ENCODE data around the gene ZMYND8.

Gene ZMYND8

GRCh38 chr20:47173596-47174216 lies 182.8 kb downstream of the ZMYND8 start:
- DNase-seq (ENCODE audit: low read depth): no peak

DNA sequence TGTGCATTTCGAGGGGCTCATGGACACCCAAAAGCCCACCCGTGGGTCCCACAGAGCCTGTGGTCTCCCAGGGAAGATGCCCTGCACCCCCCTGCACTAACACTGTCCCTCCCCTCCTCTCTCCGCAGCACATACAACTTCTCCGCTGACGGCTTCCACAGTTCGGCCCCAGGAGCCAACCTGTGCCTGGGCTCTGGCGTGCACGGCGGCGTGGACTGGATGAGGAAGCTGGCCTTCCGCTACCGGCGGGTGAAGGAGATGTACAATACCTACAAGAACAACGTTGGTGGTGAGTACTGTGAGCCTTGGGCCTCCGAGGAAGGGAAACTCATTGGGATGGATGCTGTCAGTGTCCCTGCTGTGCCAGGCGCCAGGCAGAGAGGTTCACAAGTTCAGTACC lies 183.9 kb downstream of the ZMYND8 start:
- no peak for DNase-seq (ENCODE audit: low read depth)

DNA sequence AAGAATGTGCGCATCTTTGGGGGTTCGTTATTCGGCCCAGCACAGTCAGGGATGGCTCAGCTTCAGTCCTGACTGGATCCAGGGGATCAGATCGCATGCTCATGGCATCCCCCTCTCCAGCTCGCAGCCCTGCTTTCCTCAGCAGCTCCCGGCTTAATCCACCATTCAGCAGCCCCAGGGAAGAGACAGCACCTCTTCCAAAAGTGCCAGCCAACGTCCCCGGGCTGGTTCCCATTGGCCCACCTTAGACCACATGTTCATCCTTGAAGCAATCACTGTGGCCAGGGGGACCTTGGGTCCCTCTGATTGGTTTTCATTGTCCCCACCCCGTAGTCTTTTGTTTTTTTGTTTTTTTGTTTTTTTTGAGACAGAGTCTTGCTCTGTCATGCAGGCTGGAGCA lies 188.7 kb downstream of the ZMYND8 start:
- no peak for DNase-seq (ENCODE audit: low read depth)

DNA sequence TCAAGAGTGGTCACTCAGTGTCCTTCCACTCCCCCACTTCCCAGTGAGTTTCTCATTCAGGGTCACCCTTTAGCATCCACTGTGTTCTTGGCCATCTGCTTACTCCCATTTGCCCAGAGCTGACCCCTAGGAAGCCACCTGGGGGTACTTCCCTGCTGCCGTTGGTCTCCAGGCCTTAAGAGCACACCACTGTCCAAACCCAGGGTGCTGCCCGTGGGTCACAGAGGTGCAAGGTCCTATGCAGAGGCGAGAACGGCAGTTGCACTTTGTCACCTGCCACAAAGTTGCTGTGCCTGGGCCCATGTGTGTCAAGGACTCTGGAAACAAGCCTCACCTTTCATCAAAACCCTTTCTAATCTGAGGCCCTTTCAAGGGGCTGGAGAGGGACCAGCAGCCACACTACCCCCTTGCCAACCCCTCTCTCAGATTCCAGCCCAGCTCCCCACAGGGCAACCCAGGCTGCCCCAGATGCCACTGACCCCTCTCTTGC lies 191.1 kb downstream of the ZMYND8 start:
- DNase-seq (ENCODE audit: low read depth): no peak

- DNase-seq (ENCODE audit: low read depth): no peak
Observed at GRCh38 chr20:47164140-47164539, 192.4 kb downstream of the ZMYND8 start.

- no peak for DNase-seq (ENCODE audit: low read depth)
Observed at GRCh38 chr20:47161411-47161810, 195.1 kb downstream of the ZMYND8 start.

- no peak for DNase-seq (ENCODE audit: low read depth)
Observed at GRCh38 chr20:47160992-47161391, 195.5 kb downstream of the ZMYND8 start.

DNA sequence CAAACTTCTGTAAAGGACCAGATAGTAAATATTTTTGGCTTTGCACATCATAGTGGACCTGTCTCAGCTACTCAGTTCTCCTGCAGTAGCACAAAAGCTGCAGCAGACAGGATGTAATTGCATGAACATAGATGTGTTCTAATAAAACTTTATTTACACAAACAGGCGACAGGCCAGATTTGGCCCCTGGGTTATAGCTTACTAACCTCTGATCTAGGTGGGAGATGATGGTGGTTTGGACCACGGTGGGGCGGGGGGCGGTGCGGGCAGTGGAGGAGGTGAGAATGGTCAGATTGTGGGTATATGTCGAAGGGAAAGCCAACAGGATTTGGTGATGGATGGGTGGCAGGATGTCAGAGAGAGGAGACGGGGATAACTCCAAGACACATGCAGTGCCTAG lies 196.3 kb downstream of the ZMYND8 start:
- DNase-seq (ENCODE audit: low read depth): no peak

All from stimulated activated CD8-positive, alpha-beta memory T cell treated with anti-CD3 and anti-CD28 coated beads, Interleukin-12 subunit alpha, Interleukin-12 subunit beta, amount 100 ng/mL, for 1 hour (primary cell).